Measurements from ENCODE around the gene DUOXA1.
"Not testable (repeated sequence)": the region's sequence is repeated elsewhere in the genome, so short reads cannot be mapped to it uniquely, and the experiment has no call there.

DNA sequence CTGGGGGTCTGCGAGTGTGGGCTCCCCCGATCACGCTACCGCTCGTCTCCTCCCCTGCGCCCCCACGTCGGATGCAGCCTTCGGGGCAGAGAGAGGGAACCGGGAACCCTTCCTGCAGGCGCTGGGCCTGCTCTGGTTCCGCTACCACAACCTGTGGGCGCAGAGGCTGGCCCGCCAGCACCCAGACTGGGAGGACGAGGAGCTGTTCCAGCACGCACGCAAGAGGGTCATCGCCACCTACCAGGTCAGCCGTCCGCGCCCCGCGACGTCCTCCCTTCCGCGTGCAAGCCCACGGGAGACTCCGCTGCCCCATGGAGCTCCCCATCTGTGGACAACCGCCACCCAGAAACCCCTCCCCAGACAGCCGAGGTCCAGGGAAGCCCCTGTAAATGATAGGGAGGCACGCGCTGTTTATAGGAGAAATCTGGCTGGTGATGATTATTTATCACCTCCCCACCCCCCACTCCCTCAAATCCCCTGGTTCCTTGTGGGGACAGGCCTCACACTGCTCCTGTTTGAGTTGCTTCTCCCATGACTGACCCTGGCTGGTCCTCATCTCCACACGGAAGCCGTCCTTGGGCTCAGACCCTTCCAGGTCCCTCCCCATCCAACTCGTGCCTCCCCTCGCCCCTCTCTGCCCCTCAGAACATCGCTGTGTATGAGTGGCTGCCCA is 6.2 kb upstream of the DUOXA1 start:
- TF ChIP-seq CTCF (IDR thresholded peaks at IDR 0.05; ENCODE audit: borderline replicate concordance, extremely low read depth, low read length, poor library complexity, severe bottlenecking); EZH2 (IDR thresholded peaks at IDR 0.05; ENCODE audit: borderline replicate concordance, low read depth, low read length, severe bottlenecking): not testable (repeated sequence)

All from DND-41 (cell line).